GM23338 (cell line): Measurements from ENCODE around the gene CTNNA2. TPM values are rescaled to one million over a fixed set of nuclear protein-coding genes. Genes with fewer than 3 reads are reported as not detected.

ENCODE experiments used
- ATAC-seq: fragments of 200-7000 bp; cut with Tn5 transposase; 3 replicates; pipeline ENCODE4 v1.9.1; 2020
- DNase-seq: peaks from one replicate; pipeline ENCODE4 v3.0.0-alpha.2; 2015; ENCODE audit warnings: low spot score
- H2AFZ ChIP-seq: fragments of 200-600 bp; sonication (generic); 2 replicates; pipeline ENCODE4 v1.8.0; 2016; ENCODE audit warnings: antibody characterized with exemption, mild to moderate bottlenecking, moderate library complexity
- H3F3A ChIP-seq: fragments of 200-600 bp; sonication (generic); replicated peaks from 2 replicates; pipeline ENCODE4 v1.8.0; 2017; ENCODE audit warnings: antibody characterized with exemption, mixed run types, low read depth
- H3K27ac ChIP-seq: fragments of 200-600 bp; sonication (generic); 2 replicates; pipeline ENCODE4 v1.6.1; 2016; ENCODE audit warnings: low read depth
- H3K27me3 ChIP-seq: fragments of 200-600 bp; sonication (generic); 2 replicates; pipeline ENCODE4 v1.8.0; 2016; ENCODE audit warnings: mild to moderate bottlenecking, mixed run types, moderate library complexity; ENCODE audit not compliant: insufficient read depth
- H3K36me3 ChIP-seq: fragments of 200-600 bp; sonication (generic); 2 replicates; pipeline ENCODE4 v1.8.0; 2016; ENCODE audit warnings: mild to moderate bottlenecking; ENCODE audit not compliant: insufficient read depth
- H3K4me1 ChIP-seq: fragments of 200-600 bp; sonication (generic); 2 replicates; pipeline ENCODE4 v1.8.0; 2016; ENCODE audit warnings: mild to moderate bottlenecking, moderate library complexity; ENCODE audit not compliant: insufficient read depth
- H3K4me2 ChIP-seq: fragments of 200-600 bp; sonication (generic); 2 replicates; pipeline ENCODE4 v1.7.1; 2017; ENCODE audit warnings: mixed run types
- H3K4me3 ChIP-seq: fragments of 200-600 bp; sonication (generic); 2 replicates; pipeline ENCODE4 v1.6.1; 2016; ENCODE audit warnings: mixed run types
- H3K79me2 ChIP-seq: fragments of 200-600 bp; sonication (generic); replicated peaks from 2 replicates; pipeline ENCODE4 v1.8.0; 2017; ENCODE audit warnings: mild to moderate bottlenecking; ENCODE audit not compliant: insufficient read depth
- H3K9me2 ChIP-seq: fragments of 200-600 bp; sonication (generic); 2 replicates; pipeline ENCODE4 v1.8.0; 2017; ENCODE audit not compliant: insufficient read depth
- H4K20me1 ChIP-seq: fragments of 200-600 bp; sonication (generic); replicated peaks from 2 replicates; pipeline ENCODE4 v1.8.0; 2017; ENCODE audit warnings: mild to moderate bottlenecking; ENCODE audit not compliant: insufficient read depth
- H3K27ac Mint-ChIP-seq: 2 replicates; pipeline ENCODE4 v1.8.0; 2020; ENCODE audit warnings: inconsistent platforms, mild to moderate bottlenecking, moderate library complexity, mixed read lengths
- H3K27me3 Mint-ChIP-seq: 3 replicates; pipeline ENCODE4 v1.8.0; 2022; ENCODE audit warnings: low read depth, mild to moderate bottlenecking, moderate library complexity, mixed read lengths, inconsistent platforms; ENCODE audit not compliant: insufficient read depth, poor library complexity
- H3K36me3 Mint-ChIP-seq: 3 replicates; pipeline ENCODE4 v1.8.0; 2021; ENCODE audit warnings: low read depth, mild to moderate bottlenecking, inconsistent platforms, moderate library complexity, mixed read lengths
- H3K4me1 Mint-ChIP-seq: 3 replicates; pipeline ENCODE4 v1.8.0; 2020; ENCODE audit warnings: mild to moderate bottlenecking, inconsistent platforms, mixed read lengths
- H3K4me3 Mint-ChIP-seq: 3 replicates; pipeline ENCODE4 v1.8.0; 2021; ENCODE audit warnings: moderate library complexity, mild to moderate bottlenecking, inconsistent platforms, mixed read lengths
- H3K9me3 Mint-ChIP-seq: 3 replicates; pipeline ENCODE4 v1.8.0; 2020; ENCODE audit warnings: moderate library complexity, mild to moderate bottlenecking, inconsistent platforms, mixed read lengths
- CTCF ChIP-seq, 2 experiments: fragments of 200-600 bp in 1 of 2; sonication (generic) in 1 of 2; conservative IDR thresholded peaks; 2 replicates each; pipeline versions ENCODE4 v1.5.1 to v1.6.1; 2016 to 2017; ENCODE audit warnings: antibody characterized with exemption in 2 of 2, low read depth in 2 of 2, mild to moderate bottlenecking in 2 of 2, moderate library complexity in 1 of 2
- EZH2phosphoT487 ChIP-seq: fragments of 200-600 bp; sonication (generic); IDR thresholded peaks from one replicate; pipeline ENCODE4 v1.8.1; 2018; ENCODE audit warnings: antibody characterized with exemption; ENCODE audit not compliant: unreplicated experiment
- NANOG ChIP-seq: IDR thresholded peaks from 2 replicates; pipeline ENCODE4 v1.6.1; 2016; ENCODE audit warnings: antibody characterized with exemption, borderline replicate concordance
- POLR2AphosphoS5 ChIP-seq: IDR thresholded peaks from 2 replicates; pipeline ENCODE4 v1.6.1; 2016; ENCODE audit warnings: antibody characterized with exemption, low read depth
- STAT1 ChIP-seq: IDR thresholded peaks from one replicate; pipeline ENCODE4 v1.6.1; 2016; ENCODE audit warnings: antibody characterized with exemption; ENCODE audit not compliant: unreplicated experiment
- ZNF331 ChIP-seq: fragments of 250-450 bp; sonication (Bioruptor Pico); IDR thresholded peaks from 2 replicates; pipeline ENCODE4 v1.5.0; 2020; ENCODE audit warnings: low read depth, mild to moderate bottlenecking, moderate library complexity
- polyA plus RNA-seq: library from polyadenylated mRNA; unstranded; fragments of >200 nt; fragmentation: Nextera tagmentation; extraction: Ambion mirVana; gene quantifications from 2 replicates; pipeline ENCODE4 v1.2.1, GENCODE V29; 2016
- total RNA-seq: library from RNA; depleted of rRNA; stranded (reverse); fragments of >200 nt; shearing (Covaris generic); gene quantifications from 2 replicates; pipeline ENCODE4 v1.2.3, GENCODE V29; 2014
- TF ChIP-seq, protein P1 (sequence below): IDR thresholded peaks from 2 replicates; pipeline ENCODE4 v1.6.1; 2016; ENCODE audit warnings: antibody characterized with exemption
- TF ChIP-seq, protein P2 (sequence below): IDR thresholded peaks from one replicate; pipeline ENCODE4 v1.6.1; 2018; ENCODE audit warnings: antibody characterized with exemption; ENCODE audit not compliant: unreplicated experiment

The CTNNA2 gene
- total and polyA plus RNA-seq, 2 experiments from 2014 or later, result 6.4 to 15.6 TPM

DNA sequence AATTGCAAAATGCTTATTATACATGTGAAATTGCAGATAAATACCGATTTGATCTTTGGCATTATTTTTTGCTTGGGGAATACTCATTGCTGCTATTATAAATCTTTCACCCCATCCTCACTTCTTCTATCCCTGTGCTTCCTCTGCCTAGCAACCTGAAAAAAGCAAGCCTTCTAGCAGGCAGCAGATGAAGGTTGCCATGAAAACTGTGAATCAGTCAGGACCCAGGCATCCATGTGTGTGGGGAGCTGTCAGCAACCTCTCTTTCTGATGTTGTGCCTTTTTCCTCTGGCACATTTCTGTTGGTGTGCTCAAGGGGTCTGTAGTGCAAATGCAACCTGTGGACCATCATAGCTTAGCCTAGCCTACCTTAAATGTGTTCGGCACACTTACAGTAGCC lies 427.5 kb downstream of the CTNNA2 start:
- no peak overlapping the region for H3K4me2 ChIP-seq
- no peaks in the 10 kb centered on the region for H3K27me3 ChIP-seq
- no peak overlapping the region for H3K27ac ChIP-seq
- H3K36me3 ChIP-seq, result no peaks in the 10 kb centered on the region
- Mint-ChIP-seq H3K9me3 (no peaks in the 10 kb centered on the region), H3K4me3 (no peak overlapping the region), H3K27ac (no peak overlapping the region), H3K27me3 (peaks cover 7% of the 10 kb centered on the region), H3K36me3 (no peaks in the 10 kb centered on the region), H3K4me1 (peaks cover 20% of the 10 kb centered on the region)
- ATAC-seq (no peak), DNase-seq (no peak)
- no peak overlapping the region for H2AFZ ChIP-seq
- H3F3A ChIP-seq, result no peaks in the 10 kb centered on the region
- H3K9me2 ChIP-seq, result no peaks in the 10 kb centered on the region
- no peaks in the 10 kb centered on the region for H3K79me2 ChIP-seq
- peaks cover 10% of the 10 kb centered on the region for H3K4me1 ChIP-seq
- TF ChIP-seq, protein P1, sequence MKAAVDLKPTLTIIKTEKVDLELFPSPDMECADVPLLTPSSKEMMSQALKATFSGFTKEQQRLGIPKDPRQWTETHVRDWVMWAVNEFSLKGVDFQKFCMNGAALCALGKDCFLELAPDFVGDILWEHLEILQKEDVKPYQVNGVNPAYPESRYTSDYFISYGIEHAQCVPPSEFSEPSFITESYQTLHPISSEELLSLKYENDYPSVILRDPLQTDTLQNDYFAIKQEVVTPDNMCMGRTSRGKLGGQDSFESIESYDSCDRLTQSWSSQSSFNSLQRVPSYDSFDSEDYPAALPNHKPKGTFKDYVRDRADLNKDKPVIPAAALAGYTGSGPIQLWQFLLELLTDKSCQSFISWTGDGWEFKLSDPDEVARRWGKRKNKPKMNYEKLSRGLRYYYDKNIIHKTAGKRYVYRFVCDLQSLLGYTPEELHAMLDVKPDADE, result no peak
- no peak for TF ChIP-seq EZH2phosphoT487
- no peak overlapping the region for H3K4me3 ChIP-seq
- H4K20me1 ChIP-seq, result no peaks in the 10 kb centered on the region

DNA sequence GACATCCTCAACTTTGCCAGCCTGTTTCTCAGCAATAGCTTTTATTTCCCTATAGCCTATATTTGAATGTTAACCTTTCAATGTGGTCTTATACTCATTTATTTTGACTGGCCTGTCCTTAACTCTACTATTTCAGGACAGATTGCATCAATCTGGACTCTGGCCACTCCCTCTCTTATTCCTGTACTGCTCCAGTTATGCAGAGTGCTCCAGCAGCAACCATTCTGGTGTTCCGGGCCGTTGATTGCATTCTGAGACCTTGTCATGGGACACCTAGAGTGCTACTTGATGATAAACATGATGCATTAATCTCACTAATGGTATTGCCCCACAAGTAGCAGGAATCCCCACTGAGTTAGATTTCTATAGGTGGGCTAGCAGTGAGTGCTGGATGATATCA lies 428.3 kb downstream of the CTNNA2 start:
- H3K9me3 Mint-ChIP-seq, result no peaks in the 10 kb centered on the region
- ATAC-seq (no peak), DNase-seq (no peak)
- no peak overlapping the region for H3K4me3 Mint-ChIP-seq
- Histone ChIP-seq H3K79me2 (no peaks in the 10 kb centered on the region), H3F3A (no peaks in the 10 kb centered on the region), H3K9me2 (no peaks in the 10 kb centered on the region), H3K4me3 (no peak overlapping the region), H3K27ac (no peak overlapping the region), H3K4me1 (peaks cover 10% of the 10 kb centered on the region), H3K4me2 (no peak overlapping the region), H3K36me3 (no peaks in the 10 kb centered on the region), H2AFZ (no peak overlapping the region), H4K20me1 (no peaks in the 10 kb centered on the region), H3K27me3 (no peaks in the 10 kb centered on the region)
- peaks cover 7% of the 10 kb centered on the region for H3K27me3 Mint-ChIP-seq
- no peak overlapping the region for H3K27ac Mint-ChIP-seq
- TF ChIP-seq ZNF331 (CRISPR knock-in tag), result no peak
- TF ChIP-seq, protein P1, result no peak
- no peak for TF ChIP-seq STAT1
- TF ChIP-seq, protein P2, sequence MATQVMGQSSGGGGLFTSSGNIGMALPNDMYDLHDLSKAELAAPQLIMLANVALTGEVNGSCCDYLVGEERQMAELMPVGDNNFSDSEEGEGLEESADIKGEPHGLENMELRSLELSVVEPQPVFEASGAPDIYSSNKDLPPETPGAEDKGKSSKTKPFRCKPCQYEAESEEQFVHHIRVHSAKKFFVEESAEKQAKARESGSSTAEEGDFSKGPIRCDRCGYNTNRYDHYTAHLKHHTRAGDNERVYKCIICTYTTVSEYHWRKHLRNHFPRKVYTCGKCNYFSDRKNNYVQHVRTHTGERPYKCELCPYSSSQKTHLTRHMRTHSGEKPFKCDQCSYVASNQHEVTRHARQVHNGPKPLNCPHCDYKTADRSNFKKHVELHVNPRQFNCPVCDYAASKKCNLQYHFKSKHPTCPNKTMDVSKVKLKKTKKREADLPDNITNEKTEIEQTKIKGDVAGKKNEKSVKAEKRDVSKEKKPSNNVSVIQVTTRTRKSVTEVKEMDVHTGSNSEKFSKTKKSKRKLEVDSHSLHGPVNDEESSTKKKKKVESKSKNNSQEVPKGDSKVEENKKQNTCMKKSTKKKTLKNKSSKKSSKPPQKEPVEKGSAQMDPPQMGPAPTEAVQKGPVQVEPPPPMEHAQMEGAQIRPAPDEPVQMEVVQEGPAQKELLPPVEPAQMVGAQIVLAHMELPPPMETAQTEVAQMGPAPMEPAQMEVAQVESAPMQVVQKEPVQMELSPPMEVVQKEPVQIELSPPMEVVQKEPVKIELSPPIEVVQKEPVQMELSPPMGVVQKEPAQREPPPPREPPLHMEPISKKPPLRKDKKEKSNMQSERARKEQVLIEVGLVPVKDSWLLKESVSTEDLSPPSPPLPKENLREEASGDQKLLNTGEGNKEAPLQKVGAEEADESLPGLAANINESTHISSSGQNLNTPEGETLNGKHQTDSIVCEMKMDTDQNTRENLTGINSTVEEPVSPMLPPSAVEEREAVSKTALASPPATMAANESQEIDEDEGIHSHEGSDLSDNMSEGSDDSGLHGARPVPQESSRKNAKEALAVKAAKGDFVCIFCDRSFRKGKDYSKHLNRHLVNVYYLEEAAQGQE, result no peak
- TF ChIP-seq POLR2AphosphoS5, result no peak
- no peak for TF ChIP-seq CTCF (conservative IDR thresholded peaks at IDR 0.05; ENCODE audit: low read depth in 2 of 2)
- TF ChIP-seq NANOG, result no peak
- no peaks in the 10 kb centered on the region for H3K36me3 Mint-ChIP-seq
- peaks cover 14% of the 10 kb centered on the region for H3K4me1 Mint-ChIP-seq
